SK-N-SH (cell line): ENCODE results near the gene ZNF804B. TPM values are rescaled to one million over a fixed set of nuclear protein-coding genes. Genes with fewer than 3 reads are reported as not detected.

Experiments used
- CTCF ChIA-PET: fragments of 300-600, 350-600 bp; formaldehyde crosslinking; extraction: SDS; loops from one replicate; lab custom pipeline; 2021; lab: Yijun Ruan, JAX
- POLR2A ChIA-PET: fragments of 350-600 bp; sonication (Branson Sonifier 250); formaldehyde crosslinking; extraction: SDS; loops from one replicate; lab custom pipeline; 2020; ENCODE audit warnings: antibody characterized with exemption, inconsistent platforms; lab: Yijun Ruan, JAX
- DNase-seq: peaks from one replicate; pipeline ENCODE4 v3.0.0; 2012
- H2AFZ ChIP-seq: fragments of 200-600 bp; sonication (generic); 2 replicates; pipeline ENCODE4 v1.8.1; 2016; ENCODE audit warnings: antibody characterized with exemption, mild to moderate bottlenecking, low read depth
- H3F3A ChIP-seq: fragments of 200-600 bp; sonication (generic); replicated peaks from 2 replicates; pipeline ENCODE3; 2016; ENCODE audit warnings: antibody characterized with exemption, mild to moderate bottlenecking; ENCODE audit not compliant: insufficient read depth
- H3K27ac ChIP-seq, 2 experiments: fragments of 200-500 bp in 1 of 2; fragments of 200-600 bp in 1 of 2; sonication (Bioruptor generic) in 1 of 2; sonication (generic), shearing (Covaris generic) in 1 of 2; 2 replicates each; pipeline versions ENCODE4 v1.5.1 to v1.6.1; 2014 to 2016; ENCODE audit warnings: low read depth in 2 of 2, inconsistent platforms in 1 of 2, low read length in 1 of 2, mild to moderate bottlenecking in 1 of 2, mixed read lengths in 1 of 2
- H3K27me3 ChIP-seq: fragments of 200-600 bp; sonication (generic), shearing (Covaris generic); 2 replicates; pipeline ENCODE4 v1.6.1; 2016; ENCODE audit warnings: mixed run types; ENCODE audit not compliant: insufficient read depth
- H3K36me3 ChIP-seq, 2 experiments: fragments of 200-500 bp in 1 of 2; fragments of 200-600 bp in 1 of 2; sonication (Bioruptor generic) in 1 of 2; sonication (generic) in 1 of 2; replicated peaks in 1 of 2; 2 replicates each; pipeline versions ENCODE3 to v1.5.1; 2014 to 2016; ENCODE audit warnings: low read length in 1 of 2, mild to moderate bottlenecking in 1 of 2; ENCODE audit not compliant: insufficient read depth in 2 of 2, control insufficient read depth in 1 of 2
- H3K4me1 ChIP-seq, 2 experiments: fragments of 200-500 bp in 1 of 2; fragments of 200-600 bp in 1 of 2; sonication (Bioruptor generic) in 1 of 2; sonication (generic), shearing (Covaris generic) in 1 of 2; 2 replicates each; pipeline versions ENCODE4 v1.5.1 to v1.6.1; 2014 to 2016; ENCODE audit warnings: low read depth in 1 of 2, low read length in 1 of 2, mixed run types in 1 of 2; ENCODE audit not compliant: insufficient read depth in 2 of 2, control insufficient read depth in 1 of 2
- H3K4me2 ChIP-seq: fragments of 200-600 bp; sonication (generic), shearing (Covaris generic); 2 replicates; pipeline ENCODE4 v1.6.1; 2017; ENCODE audit warnings: mixed run types
- H3K4me3 ChIP-seq, 2 experiments: fragments of 200-500 bp in 1 of 2; fragments of 200-600 bp in 1 of 2; sonication (Bioruptor generic) in 1 of 2; sonication (generic), shearing (Covaris generic) in 1 of 2; 2 replicates each; pipeline versions ENCODE4 v1.5.1 to v1.8.1; 2014 to 2016; ENCODE audit warnings: low read depth in 2 of 2, inconsistent platforms in 1 of 2, low read length in 1 of 2, mild to moderate bottlenecking in 1 of 2, mixed read lengths in 1 of 2, moderate library complexity in 1 of 2
- H3K79me2 ChIP-seq: fragments of 200-600 bp; sonication (generic); 2 replicates; pipeline ENCODE4 v1.8.1; 2017; ENCODE audit warnings: mild to moderate bottlenecking; ENCODE audit not compliant: insufficient read depth
- H3K9ac ChIP-seq: fragments of 200-600 bp; sonication (generic); 2 replicates; pipeline ENCODE4 v1.6.1; 2017; ENCODE audit warnings: mixed run types
- H3K9me2 ChIP-seq: fragments of 200-600 bp; sonication (generic); 2 replicates; pipeline ENCODE4 v1.6.1; 2017; ENCODE audit warnings: mixed run types
- H3K9me3 ChIP-seq: fragments of 200-600 bp; sonication (generic); 2 replicates; pipeline ENCODE4 v1.6.1; 2017; ENCODE audit warnings: mixed run types, mild to moderate bottlenecking, moderate library complexity
- H4K20me1 ChIP-seq: fragments of 200-600 bp; sonication (generic); 2 replicates; pipeline ENCODE4 v1.6.1; 2017; ENCODE audit warnings: mild to moderate bottlenecking, mixed run types; ENCODE audit not compliant: insufficient read depth
- ELF1 ChIP-seq: IDR thresholded peaks from 2 replicates; pipeline ENCODE4 v1.4.0; 2012
- FOXM1 ChIP-seq: IDR thresholded peaks from 2 replicates; pipeline ENCODE4 v1.4.0; 2012; ENCODE audit warnings: low read depth, mild to moderate bottlenecking
- JUND ChIP-seq: IDR thresholded peaks from 2 replicates; pipeline ENCODE4 v1.4.0; 2012
- MEF2A ChIP-seq: IDR thresholded peaks from 2 replicates; pipeline ENCODE4 v1.4.0; 2012; ENCODE audit warnings: low read depth, borderline replicate concordance
- RAD21 ChIP-seq: IDR thresholded peaks from 2 replicates; pipeline ENCODE4 v1.6.1; 2012; ENCODE audit warnings: mild to moderate bottlenecking, low read length
- RCOR1 ChIP-seq: fragments of 150-350 bp; IDR thresholded peaks from 2 replicates; pipeline ENCODE4 v1.6.1; 2017; ENCODE audit warnings: antibody characterized with exemption, low read length
- RFX5 ChIP-seq: IDR thresholded peaks from 2 replicates; pipeline ENCODE4 v1.6.1; 2012; ENCODE audit warnings: mild to moderate bottlenecking, improper control_type of control experiment, low read length
- RXRA ChIP-seq: IDR thresholded peaks from 2 replicates; pipeline ENCODE4 v1.4.0; 2012; ENCODE audit warnings: low read depth, mild to moderate bottlenecking, borderline replicate concordance
- USF1 ChIP-seq: IDR thresholded peaks from 2 replicates; pipeline ENCODE4 v1.4.0; 2012; ENCODE audit warnings: low read depth, borderline replicate concordance
- USF2 ChIP-seq: fragments of 150-350 bp; IDR thresholded peaks from 2 replicates; pipeline ENCODE4 v1.6.1; 2017; ENCODE audit warnings: antibody characterized with exemption, low read length, low read depth, borderline replicate concordance
- YY1 ChIP-seq: IDR thresholded peaks from 2 replicates; pipeline ENCODE4 v1.4.0; 2012; ENCODE audit warnings: low read depth, mild to moderate bottlenecking
- ZBTB33 ChIP-seq: IDR thresholded peaks from 2 replicates; pipeline ENCODE4 v1.4.0; 2012; ENCODE audit warnings: low read depth, borderline replicate concordance
- WGBS: methylation state at CpG from one replicate; pipeline ENCODE4 v1.1.6; 2017; ENCODE audit warnings: low lambda C conversion rate; 5-methylcytosine and 5-hydroxymethylcytosine counted together
- polyA plus RNA-seq, 3 experiments: library from polyadenylated mRNA; depleted of rRNA; stranded (reverse); fragments of >200 nt; gene quantifications; 2 replicates each; pipeline ENCODE4 v1.2.3, GENCODE V29; 2012
- small RNA-seq, 7 experiments: library from RNA; depleted of rRNA; stranded (forward); fragments of <200 nt; gene quantifications; one replicate each; pipeline ENCODE3, GENCODE V24; 2012
- TF ChIP-seq, protein P1 (sequence below): IDR thresholded peaks from 2 replicates; pipeline ENCODE4; 2012

Gene ZNF804B
- polyA plus RNA-seq, 1 of the 3 experiments (the other 2 are of a cell fraction) = not detected

DNA sequence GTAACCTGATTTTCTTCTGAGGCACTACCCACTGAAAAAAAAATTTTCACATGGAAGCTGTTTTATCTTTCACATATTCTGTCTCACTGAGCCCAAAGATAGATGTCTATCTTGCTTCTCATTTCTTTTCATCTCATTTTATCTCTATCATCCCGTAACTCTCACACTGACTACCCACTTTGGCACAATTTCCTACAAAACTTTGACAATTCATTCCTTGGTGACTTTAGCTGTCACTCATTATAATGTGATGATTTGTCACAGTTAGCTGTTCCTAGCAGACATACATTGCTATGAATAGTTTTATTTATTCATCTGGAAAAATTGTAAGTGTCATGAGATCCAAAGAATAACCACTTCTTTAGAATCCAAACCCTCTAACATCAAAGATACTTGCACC lies 625.9 kb downstream of the ZNF804B start:
- Histone ChIP-seq H3K9me2 (no peaks in the 10 kb centered on the region; the same call in 1 of the 2 replicates), H3K36me3 (no peaks in the 10 kb centered on the region), H3F3A (no peaks in the 10 kb centered on the region), H3K27ac (no peak overlapping the region), H4K20me1 (no peaks in the 10 kb centered on the region), H3K4me2 (no peak overlapping the region), H3K4me1 (no peaks in the 10 kb centered on the region; a peak in 1 of 4 replicates), H2AFZ (no peak overlapping the region), H3K9ac (no peak overlapping the region), H3K27me3 (no peaks in the 10 kb centered on the region), H3K79me2 (no peaks in the 10 kb centered on the region), H3K9me3 (no peaks in the 10 kb centered on the region), H3K4me3 (no peak overlapping the region)
- ChIA-PET POLR2A (no interaction called here), CTCF (no interaction called here)
- 19% methylated on average over 1 of the region's 1 CpG for WGBS
- no peak for DNase-seq
- no peak for TF ChIP-seq RCOR1
- no peak for TF ChIP-seq USF2
- no peak for TF ChIP-seq YY1
- no peak for TF ChIP-seq JUND
- TF ChIP-seq RXRA = no peak
- TF ChIP-seq ZBTB33 = no peak
- no peak for TF ChIP-seq FOXM1
- TF ChIP-seq MEF2A = no peak
- no peak for TF ChIP-seq RAD21
- no peak for TF ChIP-seq ELF1
- no peak for TF ChIP-seq RFX5
- no peak for TF ChIP-seq USF1
- TF ChIP-seq, protein P1, sequence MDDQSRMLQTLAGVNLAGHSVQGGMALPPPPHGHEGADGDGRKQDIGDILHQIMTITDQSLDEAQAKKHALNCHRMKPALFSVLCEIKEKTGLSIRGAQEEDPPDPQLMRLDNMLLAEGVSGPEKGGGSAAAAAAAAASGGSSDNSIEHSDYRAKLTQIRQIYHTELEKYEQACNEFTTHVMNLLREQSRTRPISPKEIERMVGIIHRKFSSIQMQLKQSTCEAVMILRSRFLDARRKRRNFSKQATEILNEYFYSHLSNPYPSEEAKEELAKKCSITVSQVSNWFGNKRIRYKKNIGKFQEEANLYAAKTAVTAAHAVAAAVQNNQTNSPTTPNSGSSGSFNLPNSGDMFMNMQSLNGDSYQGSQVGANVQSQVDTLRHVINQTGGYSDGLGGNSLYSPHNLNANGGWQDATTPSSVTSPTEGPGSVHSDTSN = no peak

Small RNAs within 50 kb of the gene (small RNA-seq; reads per million reads assigned to genes)
- gene AC002127.1 = 0 reads per million in 7 experiments

Other genes starting within 250 kb of the ZNF804B start
- gene TEX47, start 36.0 kb downstream of the ZNF804B start, polyA plus RNA-seq (2012; rRNA removed) = not detected in 2 replicates